Stimulated activated CD4-positive, alpha-beta T cell treated with anti-CD3 and anti-CD28 coated beads, Interleukin-4, amount 100 ng/mL, for 4 hours (primary cell): ENCODE results near the gene HES4.
"Not testable (repeated sequence)": the region's sequence is repeated elsewhere in the genome, so short reads cannot be mapped to it uniquely, and the experiment has no call there.

ENCODE experiments used
- DNase-seq, 2 experiments: peaks; one replicate each; pipeline ENCODE4 v3.0.0-alpha.2; 2020

Gene HES4

GRCh38 chr1:1033009-1033587 is 33.2 kb upstream of the HES4 start:
- DNase-seq = peak; percentile 87 to 96

GRCh38 chr1:1032424-1032823 is 32.5 kb upstream of the HES4 start:
- DNase-seq = no peak

DNA sequence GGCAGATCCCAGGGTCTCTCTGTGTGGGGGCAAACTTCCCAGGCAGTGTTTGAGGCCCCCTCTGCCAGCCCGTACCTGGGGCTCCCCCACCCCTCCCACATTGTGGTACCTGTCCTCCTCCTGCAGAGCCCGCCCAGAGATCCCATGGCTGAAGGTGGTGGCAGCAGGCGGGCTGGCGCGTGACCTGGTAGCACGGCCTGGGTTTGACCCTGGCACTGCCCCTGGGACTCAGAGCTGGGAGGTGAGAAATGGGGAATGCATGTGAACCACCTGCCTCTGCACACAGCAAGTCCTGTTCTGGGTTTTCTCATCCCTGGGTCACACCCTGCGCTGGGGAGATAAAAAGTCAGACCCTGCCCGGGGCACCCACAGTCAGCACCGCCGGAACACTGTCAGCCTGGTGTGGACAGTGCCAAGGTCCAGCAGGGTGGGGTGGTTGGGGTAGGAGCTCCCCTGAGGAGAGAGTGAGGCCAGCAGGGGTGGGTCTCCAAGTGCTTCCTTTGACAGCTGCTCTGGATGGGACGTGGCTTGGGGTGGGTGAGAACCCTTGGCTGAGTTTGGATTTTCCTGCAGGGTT is 31.9 kb upstream of the HES4 start:
- DNase-seq = no peak

- DNase-seq = not testable (repeated sequence)
Observed at GRCh38 chr1:1030867-1031658, 31.2 kb upstream of the HES4 start.

DNA sequence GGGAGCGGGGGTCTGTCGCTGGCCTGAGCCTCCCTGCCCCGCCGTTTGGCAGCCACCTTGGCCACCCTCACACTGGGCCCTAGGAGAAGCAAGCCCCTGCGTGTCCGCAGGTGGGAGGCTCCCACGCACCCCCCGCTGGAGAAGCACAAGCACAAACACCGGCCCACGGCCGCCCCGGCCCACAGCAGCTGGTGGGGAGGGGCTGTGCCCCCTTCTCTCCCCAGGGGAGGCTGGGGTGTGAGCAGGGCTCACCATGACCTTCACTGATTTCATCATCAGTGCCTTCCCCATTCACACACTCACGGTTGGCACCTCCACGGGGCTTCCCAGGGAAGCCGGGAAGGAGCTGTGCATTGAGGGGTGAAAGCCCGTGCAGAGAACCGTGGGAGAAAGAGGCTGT is 27.9 kb upstream of the HES4 start:
- DNase-seq = no peak

DNA sequence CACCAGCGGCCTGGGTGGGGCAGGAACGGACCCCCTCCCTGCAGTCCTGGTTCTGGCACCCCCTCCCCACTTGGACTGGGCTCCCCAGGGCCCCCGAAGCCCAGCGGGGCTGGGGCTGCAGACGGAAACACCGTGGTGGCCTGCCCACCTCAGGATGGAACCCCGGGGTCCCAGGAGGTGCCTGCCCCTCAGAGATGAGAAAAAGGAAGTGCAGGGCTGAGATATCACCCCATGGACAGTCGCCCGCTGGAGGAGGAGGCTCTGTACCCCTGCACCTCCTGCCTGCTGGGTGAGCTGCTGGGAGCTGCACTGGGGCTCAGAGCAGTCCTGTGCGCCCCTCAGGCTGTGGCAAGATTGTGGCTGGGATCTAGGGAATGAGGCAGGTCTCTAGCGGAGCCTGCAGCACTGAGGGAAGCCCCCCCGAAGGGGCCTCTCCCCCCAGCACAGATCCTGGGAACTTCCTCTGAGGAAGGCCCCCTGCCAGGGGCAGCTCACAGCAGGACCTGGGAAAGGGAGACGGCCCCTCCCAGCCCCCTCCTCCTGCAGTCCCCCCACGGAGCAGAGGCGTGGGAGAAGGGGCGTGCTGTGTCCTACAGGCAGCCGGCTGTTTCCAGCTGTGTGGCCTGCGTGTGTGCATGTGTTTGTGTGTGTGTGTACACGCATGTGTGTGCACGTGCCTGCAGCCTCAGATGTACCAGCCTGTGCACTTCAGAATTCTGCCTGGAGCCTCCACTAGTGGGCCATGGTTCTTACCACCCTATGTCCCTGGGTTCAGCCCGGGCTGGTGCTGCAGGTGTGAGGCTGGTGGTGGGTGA is 26.9 kb upstream of the HES4 start:
- DNase-seq = no peak

GRCh38 chr1:1025730-1026129 is 25.8 kb upstream of the HES4 start:
- no peak for DNase-seq

DNA sequence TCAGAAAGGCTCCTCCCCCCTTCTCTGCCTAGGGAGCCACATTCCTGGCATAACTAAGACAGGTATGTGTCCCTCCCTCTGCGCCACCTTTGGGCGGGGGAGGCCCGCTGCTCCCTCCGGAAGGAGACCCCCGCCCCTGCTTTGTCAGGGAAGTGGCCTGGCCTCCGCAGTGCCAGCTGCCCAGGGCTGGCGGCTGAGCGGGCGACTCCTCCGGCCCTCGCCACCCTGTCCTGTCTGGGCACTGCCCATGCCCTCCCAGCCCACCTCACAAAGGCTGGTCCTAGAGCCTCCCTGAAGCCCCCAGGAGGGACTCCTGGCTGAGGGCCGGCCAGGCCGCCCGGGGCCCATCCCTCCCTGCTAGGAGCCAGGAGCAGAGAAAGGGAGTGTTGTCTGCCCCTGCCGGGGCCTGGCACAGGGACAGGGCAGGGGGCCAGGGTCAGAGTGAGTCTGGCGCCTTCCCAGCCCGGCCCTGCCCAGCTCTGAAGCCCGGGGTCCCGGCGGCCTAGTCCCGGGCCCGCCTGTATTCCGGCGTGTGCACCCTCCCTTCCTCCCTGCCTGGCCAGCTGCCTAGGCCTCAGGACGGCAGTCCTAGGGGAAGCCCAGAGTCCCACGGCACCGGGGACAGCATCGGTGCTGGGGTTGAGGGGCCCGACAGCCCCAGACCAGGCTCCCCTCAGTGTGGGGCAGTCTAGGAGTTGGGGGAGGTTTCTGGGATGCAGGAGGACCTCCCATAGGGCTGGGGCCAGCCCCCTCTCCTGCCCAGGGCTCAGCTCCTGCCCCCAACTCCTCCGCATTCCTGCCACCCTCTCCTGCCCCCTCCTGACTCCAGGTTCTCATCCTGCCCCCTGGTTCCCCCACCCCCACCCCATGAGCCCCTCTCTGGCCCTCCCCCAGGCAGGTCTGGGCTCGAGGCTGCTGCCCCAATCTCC is 25.1 kb upstream of the HES4 start:
- no peak for DNase-seq

DNA sequence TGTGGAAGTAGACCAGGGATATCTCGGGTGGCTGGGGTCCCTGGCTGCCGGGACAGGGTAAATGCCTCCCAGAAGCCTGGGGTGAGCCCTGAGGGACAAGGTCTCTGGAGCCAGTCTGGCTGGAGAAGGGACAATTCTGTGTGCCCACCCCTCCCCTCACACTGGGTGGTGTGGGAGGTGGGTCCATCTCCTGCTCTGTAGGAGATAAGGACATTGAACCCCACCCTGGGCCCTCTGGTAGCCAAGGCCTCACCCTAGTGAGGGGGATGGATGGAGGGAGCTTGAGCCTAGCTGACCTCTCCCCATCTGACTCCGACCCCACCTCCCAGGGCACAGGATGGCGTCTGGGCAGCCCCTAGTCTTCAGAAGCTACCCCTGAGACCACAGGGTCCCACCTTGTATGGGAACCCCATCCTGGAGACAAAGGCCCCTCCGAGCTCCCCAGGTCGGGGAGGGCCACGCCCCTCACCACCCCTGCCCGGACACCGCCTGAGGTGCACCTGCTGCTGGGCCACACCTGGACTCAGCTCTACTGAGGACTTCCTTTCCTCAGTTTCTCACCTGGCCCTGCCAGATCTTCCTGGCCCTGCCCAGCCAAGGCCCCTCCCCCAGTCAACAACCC is 24.4 kb upstream of the HES4 start:
- DNase-seq = no peak

- DNase-seq = no peak
Observed at GRCh38 chr1:1023700-1024099, 23.8 kb upstream of the HES4 start.

GRCh38 chr1:1022302-1023009 is 22.6 kb upstream of the HES4 start:
- DNase-seq = no peak

GRCh38 chr1:1021920-1022259 is 22.0 kb upstream of the HES4 start:
- no peak for DNase-seq

DNA sequence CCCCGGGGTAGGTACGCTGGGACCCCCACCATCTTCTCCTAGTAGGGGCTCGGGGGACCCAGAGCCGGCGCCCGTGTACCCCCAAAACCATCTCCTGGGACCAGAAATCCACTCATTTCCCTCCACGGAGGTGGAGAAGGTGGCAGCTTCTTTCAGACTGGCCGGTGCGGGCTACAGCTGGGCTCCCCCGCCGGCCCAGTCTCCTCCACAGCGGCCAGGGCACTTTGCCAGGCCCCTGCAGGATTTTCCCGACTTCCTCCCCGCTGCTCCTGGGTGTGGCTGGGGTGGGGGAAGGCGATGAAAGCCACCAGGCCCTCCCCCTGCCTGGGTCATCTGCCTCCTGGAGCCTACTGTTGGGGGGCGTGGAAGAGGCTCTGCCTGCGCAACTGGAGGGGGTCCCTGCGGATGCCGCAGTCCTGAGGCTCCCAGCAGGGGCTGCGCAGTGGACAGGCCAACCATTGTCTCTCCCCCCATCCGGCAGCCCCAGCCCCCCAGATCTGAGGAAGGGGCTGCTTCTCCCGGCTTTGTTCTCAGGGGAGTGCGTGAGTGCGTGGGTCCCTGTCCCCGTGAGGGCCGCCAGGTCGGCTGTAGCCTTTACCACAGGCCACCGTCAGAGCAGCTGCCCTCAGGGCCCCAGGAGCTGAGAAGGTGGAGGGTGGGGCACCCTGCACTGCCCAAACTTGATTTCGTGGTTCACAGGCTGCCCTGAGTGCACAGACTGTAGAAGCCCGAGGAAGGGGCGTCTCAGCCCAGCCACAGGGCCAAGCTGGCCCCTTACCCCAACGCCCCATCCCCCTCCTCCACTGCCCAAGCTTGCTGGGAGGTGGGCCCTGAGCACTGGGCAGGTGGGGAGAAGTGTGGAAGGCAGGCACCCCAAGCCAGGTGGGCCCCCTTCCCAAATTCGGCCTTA is 21.4 kb upstream of the HES4 start:
- no peak for DNase-seq

DNA sequence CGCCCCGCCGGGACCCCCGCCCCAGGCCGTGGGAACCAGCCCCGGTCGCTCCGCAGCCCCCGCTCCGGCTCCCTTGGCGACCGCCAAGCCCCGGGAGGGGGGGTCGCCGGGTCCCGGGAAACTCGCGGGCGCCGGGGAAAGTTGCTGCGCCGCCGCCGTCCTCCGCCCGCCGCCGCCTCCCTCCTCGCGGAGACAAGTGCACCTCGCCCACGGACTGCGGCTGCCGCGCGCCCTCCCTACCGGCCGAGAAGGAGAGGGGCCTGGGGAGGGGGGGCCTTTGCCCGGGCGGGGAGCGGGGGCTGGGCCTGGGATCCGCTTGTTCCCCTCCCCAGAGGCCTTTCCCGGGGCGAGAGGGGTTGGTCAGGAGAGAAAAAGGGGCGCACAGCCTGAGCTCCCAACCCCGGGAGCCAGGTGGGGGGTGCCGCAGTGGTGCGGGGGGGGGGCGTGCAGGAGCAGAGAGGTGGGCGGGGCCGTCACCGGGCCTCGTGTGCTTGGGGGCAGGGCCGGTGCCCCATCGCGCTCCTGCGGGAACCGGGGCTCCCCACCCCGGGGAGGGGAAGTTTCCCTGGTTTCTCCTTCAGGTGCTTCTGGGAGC is 20.6 kb upstream of the HES4 start:
- DNase-seq = peak; percentile 46 to 65

DNA sequence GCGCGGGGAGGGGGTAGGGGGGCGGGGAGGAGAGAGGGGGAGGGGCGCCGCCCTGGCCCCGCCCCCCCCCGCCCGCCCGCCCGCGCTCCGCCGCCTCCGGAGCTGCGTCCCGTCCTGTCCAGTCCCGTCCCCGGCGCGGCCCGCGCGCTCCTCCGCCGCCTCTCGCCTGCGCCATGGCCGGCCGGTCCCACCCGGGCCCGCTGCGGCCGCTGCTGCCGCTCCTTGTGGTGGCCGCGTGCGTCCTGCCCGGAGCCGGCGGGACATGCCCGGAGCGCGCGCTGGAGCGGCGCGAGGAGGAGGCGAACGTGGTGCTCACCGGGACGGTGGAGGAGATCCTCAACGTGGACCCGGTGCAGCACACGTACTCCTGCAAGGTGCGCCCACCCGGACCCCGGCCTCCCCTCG is 20.1 kb upstream of the HES4 start, which contains the start of gene AGRN:
TSS of gene AGRN (plus strand) at position 121 of the 405 bp plus-strand sequence. CDS start at position 174, 53 bp downstream.
- no peak for DNase-seq

DNA sequence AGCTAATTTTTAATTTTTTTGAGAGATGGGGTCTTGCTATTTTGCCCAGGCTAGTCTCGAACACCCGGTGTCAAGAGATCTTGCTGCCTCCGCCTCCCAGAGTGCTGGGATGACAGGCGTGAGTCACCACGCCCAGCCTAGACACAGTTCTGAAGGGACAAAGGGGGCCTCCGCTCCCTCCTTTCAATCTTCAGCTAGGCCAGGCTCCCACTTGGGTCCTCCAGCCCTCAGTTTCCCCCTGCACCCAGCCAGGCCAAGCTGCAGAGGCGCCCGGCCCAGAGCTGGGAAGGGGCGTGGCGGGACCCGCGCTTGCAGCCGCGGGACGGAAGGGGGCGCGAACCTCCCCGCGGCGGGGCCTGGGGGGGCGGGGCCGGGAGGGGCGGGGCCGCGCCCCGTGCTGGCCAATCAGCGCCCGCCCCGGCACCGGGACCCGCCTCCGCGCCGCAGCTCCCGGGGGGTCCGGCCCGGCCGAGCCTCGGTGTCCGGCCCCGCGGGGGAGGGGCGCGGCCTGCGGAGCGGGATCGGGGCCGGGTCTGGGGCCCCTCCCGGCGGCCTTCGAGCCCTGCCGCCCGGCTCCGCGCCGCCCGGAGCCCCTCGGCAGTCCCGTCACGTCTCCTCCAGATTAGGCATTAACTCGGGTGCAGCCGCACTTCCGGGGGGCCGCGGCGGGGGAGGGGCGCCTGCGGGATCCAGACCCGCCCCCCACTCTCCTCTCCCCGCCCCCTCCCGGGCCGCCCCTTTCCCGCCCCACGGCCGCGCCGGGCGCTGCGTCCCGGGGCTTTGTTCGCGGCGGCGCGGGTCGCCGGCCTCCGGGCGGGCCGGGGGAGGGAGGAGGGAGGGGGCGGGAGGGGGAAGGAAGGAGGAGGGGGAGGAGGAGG is 19.5 kb upstream of the HES4 start:
- DNase-seq = peak; percentile 72 to 82

DNA sequence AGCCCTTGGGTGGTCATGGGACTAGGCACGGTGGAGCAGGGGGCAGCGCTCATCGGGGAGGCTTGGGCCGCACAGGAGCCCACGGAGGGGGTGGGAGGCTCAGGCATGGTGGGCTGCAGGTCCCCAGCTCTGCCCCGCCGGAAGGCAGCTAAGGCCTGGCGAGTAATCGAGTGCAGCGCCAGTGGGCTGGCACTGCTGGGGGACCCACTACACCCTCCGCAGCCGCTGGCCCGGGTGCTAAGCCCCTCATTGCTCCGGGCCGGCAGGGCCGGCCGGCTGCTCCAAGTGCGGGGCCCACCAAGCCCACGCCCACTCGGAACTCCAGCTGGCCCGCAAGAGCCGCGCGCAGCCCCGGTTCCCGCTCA is 18.4 kb upstream of the HES4 start:
- DNase-seq = not testable (repeated sequence)
